B cell (primary cell): Measurements from ENCODE around the gene SLC35B2. TPM values are rescaled to one million over a fixed set of nuclear protein-coding genes. Genes with fewer than 3 reads are reported as not detected.

ENCODE experiments used
- ATAC-seq: fragments of 200-7000 bp; cut with Tn5 transposase; one replicate; pipeline ENCODE4 v1.10.0; 2021; ENCODE audit warnings: low read depth, mild to moderate bottlenecking, moderate number of reproducible peaks, moderate library complexity
- CTCF ChIA-PET: fragments of 350-600 bp; sonication (Branson Sonifier 250); formaldehyde crosslinking; loops from one replicate; lab custom pipeline; 2021; ENCODE audit warnings: antibody characterized with exemption, inconsistent platforms; lab: Charles Lee
- POLR2A ChIA-PET: fragments of 350-600 bp; sonication (Branson Sonifier 250); formaldehyde crosslinking; loops from one replicate; lab custom pipeline; 2021; ENCODE audit warnings: antibody characterized with exemption; lab: Charles Lee
- DNase-seq: peaks from one replicate; pipeline ENCODE4 v3.0.0; 2013
- H2AFZ ChIP-seq: 2 replicates; pipeline ENCODE4 v1.6.1; 2012; ENCODE audit warnings: mild to moderate bottlenecking, low read depth, low read length; ENCODE audit not compliant: insufficient read depth, poor library complexity, severe bottlenecking
- H3K27ac ChIP-seq, 2 donors: 1 replicate in 1 of 2; 2 replicates in 1 of 2; pipeline ENCODE4 v1.5.1; 2012 to 2013; ENCODE audit warnings: low read length in 2 of 2, mild to moderate bottlenecking in 2 of 2, moderate library complexity in 1 of 2
- H3K27me3 ChIP-seq, 4 experiments: fragments of 200-600 bp in 1 of 4; sonication (generic) in 1 of 4; replicated peaks in 1 of 4; 1 replicate in 2 of 4; 2 replicates in 2 of 4; pipeline versions ENCODE4 v1.6.1 to v1.7.0; 2013 to 2016; ENCODE audit warnings: low read length in 3 of 4, mild to moderate bottlenecking in 2 of 4, mixed read lengths in 1 of 4, moderate library complexity in 1 of 4; ENCODE audit not compliant: insufficient read depth in 4 of 4, control insufficient read depth in 3 of 4; ENCODE audit errors: control extremely low read depth in 1 of 4
- H3K36me3 ChIP-seq, 2 experiments: replicated peaks in 1 of 2; 1 replicate in 1 of 2; 2 replicates in 1 of 2; pipeline versions ENCODE4 v1.6.1 to v1.7.1; 2013; ENCODE audit warnings: low read length in 1 of 2; ENCODE audit not compliant: insufficient read depth in 2 of 2, control insufficient read depth in 1 of 2; ENCODE audit errors: control extremely low read depth in 1 of 2, extremely low read depth in 1 of 2
- H3K4me1 ChIP-seq, 2 donors: fragments of 200-600 bp in 1 of 2; sonication (generic) in 1 of 2; 1 replicate in 1 of 2; 2 replicates in 1 of 2; pipeline versions ENCODE4 v1.5.1 to v1.6.1; 2013 to 2017; ENCODE audit warnings: low read length in 2 of 2; ENCODE audit not compliant: control insufficient read depth in 2 of 2, insufficient read depth in 2 of 2
- H3K4me2 ChIP-seq: replicated peaks from 2 replicates; pipeline ENCODE3; 2012; ENCODE audit warnings: mild to moderate bottlenecking, low read depth, low read length; ENCODE audit not compliant: poor library complexity, severe bottlenecking
- H3K4me3 ChIP-seq, 5 experiments: fragments of 200-600 bp in 1 of 5; sonication (generic) in 1 of 5; 1 replicate in 3 of 5; 2 replicates in 2 of 5; pipeline versions ENCODE4 v1.5.1 to v1.7.0; 2011 to 2016; ENCODE audit warnings: low read length in 4 of 5, mild to moderate bottlenecking in 4 of 5, low read depth in 2 of 5, control low read depth in 1 of 5, moderate library complexity in 1 of 5; ENCODE audit not compliant: insufficient read depth in 1 of 5; ENCODE audit errors: control extremely low read depth in 1 of 5, extremely low read depth in 1 of 5
- H3K79me2 ChIP-seq: fragments of 200-600 bp; sonication (generic); one replicate; pipeline ENCODE4 v1.6.0; 2016; ENCODE audit warnings: low read length; ENCODE audit not compliant: control insufficient read depth, insufficient read depth
- H3K9ac ChIP-seq: fragments of 200-600 bp; sonication (generic); 2 replicates; pipeline ENCODE4 v1.6.1; 2017; ENCODE audit warnings: mild to moderate bottlenecking, low read length, moderate library complexity
- H3K9me3 ChIP-seq, 3 donors: one replicate each; pipeline versions ENCODE4 v1.6.1 to v1.7.1; 2013; ENCODE audit warnings: low read length in 2 of 3; ENCODE audit not compliant: control insufficient read depth in 2 of 3, insufficient read depth in 1 of 3; ENCODE audit errors: control extremely low read depth in 1 of 3
- H4K20me1 ChIP-seq: 2 replicates; pipeline ENCODE4 v1.6.0; 2012; ENCODE audit warnings: mild to moderate bottlenecking, low read length; ENCODE audit not compliant: insufficient read depth, control insufficient read depth, poor library complexity, severe bottlenecking
- H3K27ac Mint-ChIP-seq: one replicate; pipeline ENCODE4 v1.8.0; 2021; ENCODE audit warnings: mixed read lengths
- H3K27me3 Mint-ChIP-seq: one replicate; pipeline ENCODE4 v1.8.0; 2021; ENCODE audit warnings: mixed read lengths
- H3K4me1 Mint-ChIP-seq: one replicate; pipeline ENCODE4 v1.8.0; 2021; ENCODE audit warnings: mixed read lengths
- H3K4me3 Mint-ChIP-seq: one replicate; pipeline ENCODE4 v1.8.0; 2021; ENCODE audit warnings: mixed read lengths
- H3K9me3 Mint-ChIP-seq: one replicate; pipeline ENCODE4 v1.8.0; 2022; ENCODE audit warnings: mixed read lengths; ENCODE audit not compliant: insufficient read depth
- CTCF ChIP-seq: fragments of 200-600 bp; IDR thresholded peaks from one replicate; pipeline ENCODE4 v1.8.0; 2022; ENCODE audit warnings: antibody characterized with exemption, mild to moderate bottlenecking
- EZH2 ChIP-seq: IDR thresholded peaks from 2 replicates; pipeline ENCODE4 v1.6.1; 2012; ENCODE audit warnings: borderline replicate concordance, low read depth, mild to moderate bottlenecking, moderate library complexity, low read length; ENCODE audit not compliant: insufficient read depth, poor library complexity, severe bottlenecking
- WGBS: methylation state at CpG from one replicate; pipeline ENCODE4 v1.1.5; 2013; ENCODE audit warnings: missing lambda C conversion rate; ENCODE audit not compliant: insufficient coverage; 5-methylcytosine and 5-hydroxymethylcytosine counted together
- intact Hi-C: fragments of 100-400 bp; cut with micrococcal nuclease; formaldehyde crosslinking; loops from one replicate; pipeline ENCODE4 v1.10.0; 2022
- polyA plus RNA-seq: library from polyadenylated mRNA; depleted of rRNA; stranded (reverse); fragments of >200 nt; gene quantifications from 2 replicates; pipeline ENCODE4 v1.2.3, GENCODE V29; 2012
- total RNA-seq, 2 donors: library from RNA; stranded (reverse); fragments of 120-200 nt in 1 of 2; gene quantifications; 1 replicate in 1 of 2; 2 replicates in 1 of 2; pipeline versions ENCODE4 v1.2.3 to v1.2.4, GENCODE V29; 2013 to 2022

SLC35B2 gene
- total and polyA plus RNA-seq, 2 donors (not counting 1 experiment from before 2014, with no cell fraction given) = 30.0 to 35.2 TPM

GRCh38 chr6:44221961-44222335 is 35.4 kb downstream of the SLC35B2 start:
- H3K27ac Mint-ChIP-seq = no peak overlapping the region
- ATAC-seq (no peak), DNase-seq (no peak)
- H3K9me3 Mint-ChIP-seq = no peaks in the 10 kb centered on the region
- Histone ChIP-seq H3K4me1 (peaks cover 26 to 45% of the 10 kb centered on the region in 2 donors), H3K79me2 (no peaks in the 10 kb centered on the region), H2AFZ (no peak overlapping the region), H3K4me3 (no peak overlapping the region), H3K27me3 (peaks cover 0 to 2% (median 0%) of the 10 kb centered on the region in 4 experiments), H3K9ac (no peak overlapping the region), H3K4me2 (no peak overlapping the region), H3K36me3 (no peaks in the 10 kb centered on the region), H3K9me3 (no peaks in the 10 kb centered on the region), H4K20me1 (no peaks in the 10 kb centered on the region), H3K27ac (no peak overlapping the region)
- no peaks in the 10 kb centered on the region for H3K27me3 Mint-ChIP-seq
- H3K4me1 Mint-ChIP-seq = peaks cover 41% of the 10 kb centered on the region
- TF ChIP-seq EZH2 (no peak), CTCF (no peak)
- WGBS = no CpG with 5 or more reads among the region's 2 CpGs
- intact Hi-C loops = loop anchor here (1.0 to 5.0 kb wide), 6 partner anchors 43 to 165 kb away; partner anchors contain the start of genes AARS2, CDC5L, MRPL14 and NFKBIE
- ChIA-PET CTCF (interaction anchor here (0.6 to 3.1 kb wide), 10 partner anchors 12 to 92 kb away, joined by 3 to 16 read pairs (median 5); partner anchors contain the start of gene AARS2), POLR2A (interaction anchor here (0.6 to 5.0 kb wide), 2 partner anchors 23 to 27 kb away, joined by 4 to 52 read pairs; partner anchors contain the start of gene HSP90AB1)
- peak overlapping the region; percentile 23 for H3K4me3 Mint-ChIP-seq

DNA sequence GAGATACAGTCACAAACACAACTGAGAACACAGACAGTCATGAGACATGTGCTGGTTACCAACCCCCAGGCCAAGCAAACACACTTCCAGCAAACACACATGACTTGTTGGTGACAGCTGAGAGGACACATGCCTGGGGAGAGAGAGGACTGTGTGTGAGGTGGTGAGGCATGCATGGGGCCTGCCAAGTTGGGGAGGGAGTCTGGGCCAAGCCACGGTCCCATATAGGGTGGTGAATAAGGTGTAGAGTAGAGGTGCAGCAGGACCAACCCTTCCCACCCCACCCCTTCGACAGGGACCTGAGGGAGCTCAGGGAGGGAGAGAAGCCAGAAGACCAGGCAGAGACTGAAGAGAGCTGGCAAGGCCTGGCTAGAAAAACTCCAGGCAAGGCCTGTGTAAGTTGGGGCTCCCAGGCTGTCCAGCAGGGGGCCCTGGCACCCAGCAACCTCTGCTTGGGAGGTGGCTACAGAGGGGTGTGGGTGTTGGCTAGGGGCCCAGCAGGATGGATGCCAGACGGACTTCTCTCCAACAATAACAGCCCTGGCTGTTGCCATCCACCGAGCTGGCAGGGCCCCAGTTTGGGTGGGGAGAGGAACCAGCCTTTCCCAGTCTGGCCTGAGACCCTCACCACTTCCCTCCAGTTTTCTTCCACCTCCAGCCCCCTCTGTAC is 35.9 kb downstream of the SLC35B2 start:
- Mint-ChIP-seq H3K4me1 (peaks cover 41% of the 10 kb centered on the region), H3K27ac (peak overlapping the region; percentile 13), H3K9me3 (no peaks in the 10 kb centered on the region), H3K4me3 (peak overlapping the region; percentile 58), H3K27me3 (no peaks in the 10 kb centered on the region)
- ChIA-PET CTCF (interaction anchor here (0.7 to 2.0 kb wide), 10 partner anchors 16 to 92 kb away, joined by 3 to 6 read pairs (median 4); partner anchors contain the start of gene AARS2), POLR2A (interaction anchor here (0.6 to 5.0 kb wide), 2 partner anchors 24 to 28 kb away, joined by 4 to 52 read pairs; partner anchors contain the start of gene HSP90AB1)
- H3K27me3 ChIP-seq = peaks cover 0 to 2% (median 0%) of the 10 kb centered on the region in 4 experiments
- no peak overlapping the region for H3K4me3 ChIP-seq
- H3K4me2 ChIP-seq = no peak overlapping the region
- no peaks in the 10 kb centered on the region for H3K9me3 ChIP-seq
- no peak overlapping the region for H3K27ac ChIP-seq
- ATAC-seq (peak; percentile 40), DNase-seq (peak; percentile 81)
- no peak overlapping the region for H2AFZ ChIP-seq
- H3K36me3 ChIP-seq = no peaks in the 10 kb centered on the region
- intact Hi-C loops = loop anchor here (1.0 to 5.0 kb wide), 4 partner anchors 44 to 166 kb away; partner anchors contain the start of genes CDC5L and NFKBIE
- TF ChIP-seq EZH2 (no peak), CTCF (peak; percentile 80)
- H3K79me2 ChIP-seq = no peaks in the 10 kb centered on the region
- no peaks in the 10 kb centered on the region for H4K20me1 ChIP-seq
- WGBS = 0% methylated on average over 1 of the region's 4 CpGs
- H3K9ac ChIP-seq = no peak overlapping the region
- H3K4me1 ChIP-seq = peaks cover 26 to 45% of the 10 kb centered on the region in 2 donors
